Measurements from ENCODE around the gene ABCA4. TPM values are rescaled to one million over a fixed set of nuclear protein-coding genes. Genes with fewer than 3 reads are reported as not detected.

Gene ABCA4
- total RNA-seq, 1 experiment from 2014 or later = not detected

- no peak overlapping the region for H3K4me3 ChIP-seq (ENCODE audit: low read length)
- H3K4me2 ChIP-seq (ENCODE audit: low read depth, low read length, poor library complexity, severe bottlenecking) = no peak overlapping the region
Observed at GRCh38 chr1:94031591-94031990, 89.4 kb downstream of the ABCA4 start.

GRCh38 chr1:94031154-94031553, 89.8 kb downstream of the ABCA4 start:
- H3K4me3 ChIP-seq (ENCODE audit: low read length) = no peak overlapping the region
- no peaks in the 10 kb centered on the region for H3K9me3 ChIP-seq (ENCODE audit: low read length)
- H3K4me1 ChIP-seq (ENCODE audit: low read length) = no peaks in the 10 kb centered on the region
- no peaks in the 10 kb centered on the region for H4K20me1 ChIP-seq (ENCODE audit: insufficient read depth, low read depth, low read length)
- no peaks in the 10 kb centered on the region for H3K27me3 ChIP-seq (ENCODE audit: low read length)
- no peak overlapping the region for H3K4me2 ChIP-seq (ENCODE audit: low read depth, low read length, poor library complexity, severe bottlenecking)
- no peaks in the 10 kb centered on the region for H3K9me2 ChIP-seq (replicated peaks; ENCODE audit: insufficient read depth, low read length)
- H2AFZ ChIP-seq (ENCODE audit: low read length) = no peak overlapping the region
- no peaks in the 10 kb centered on the region for H3K36me3 ChIP-seq (ENCODE audit: insufficient read depth, low read length)
- no peak overlapping the region for H3K27ac ChIP-seq (ENCODE audit: low read length)
- no peaks in the 10 kb centered on the region for H3K79me2 ChIP-seq (ENCODE audit: low read length)
- DNase-seq = no peak
- H3K9ac ChIP-seq (ENCODE audit: low read length) = no peak overlapping the region

More at GRCh38 chr1:94031591-94031990, 89.4 kb downstream of the ABCA4 start:
- Histone ChIP-seq H3K36me3 (ENCODE audit: insufficient read depth, low read length) (no peaks in the 10 kb centered on the region), H3K27ac (ENCODE audit: low read length) (no peak overlapping the region), H3K27me3 (ENCODE audit: low read length) (no peaks in the 10 kb centered on the region), H3K4me1 (ENCODE audit: low read length) (no peaks in the 10 kb centered on the region), H3K9me3 (ENCODE audit: low read length) (no peaks in the 10 kb centered on the region), H2AFZ (ENCODE audit: low read length) (no peak overlapping the region), H3K79me2 (ENCODE audit: low read length) (no peaks in the 10 kb centered on the region), H3K9ac (ENCODE audit: low read length) (no peak overlapping the region), H3K9me2 (replicated peaks; ENCODE audit: insufficient read depth, low read length) (no peaks in the 10 kb centered on the region), H4K20me1 (ENCODE audit: insufficient read depth, low read depth, low read length) (no peaks in the 10 kb centered on the region)
- no peak for DNase-seq

GRCh38 chr1:94029130-94029993, 91.6 kb downstream of the ABCA4 start:
- Histone ChIP-seq H3K4me1 (ENCODE audit: low read length) (no peaks in the 10 kb centered on the region), H3K27me3 (ENCODE audit: low read length) (no peaks in the 10 kb centered on the region), H4K20me1 (ENCODE audit: insufficient read depth, low read depth, low read length) (no peaks in the 10 kb centered on the region), H3K9ac (ENCODE audit: low read length) (no peak overlapping the region), H3K27ac (ENCODE audit: low read length) (no peak overlapping the region), H3K36me3 (ENCODE audit: insufficient read depth, low read length) (no peaks in the 10 kb centered on the region), H3K4me3 (ENCODE audit: low read length) (no peak overlapping the region), H3K79me2 (ENCODE audit: low read length) (no peaks in the 10 kb centered on the region), H3K9me3 (ENCODE audit: low read length) (no peaks in the 10 kb centered on the region), H3K9me2 (replicated peaks; ENCODE audit: insufficient read depth, low read length) (no peaks in the 10 kb centered on the region), H2AFZ (ENCODE audit: low read length) (no peak overlapping the region), H3K4me2 (ENCODE audit: low read depth, low read length, poor library complexity, severe bottlenecking) (no peak overlapping the region)
- DNase-seq = no peak

- DNase-seq = no peak
- Histone ChIP-seq H3K79me2 (ENCODE audit: low read length) (no peaks in the 10 kb centered on the region), H3K4me2 (ENCODE audit: low read depth, low read length, poor library complexity, severe bottlenecking) (no peak overlapping the region), H3K4me3 (ENCODE audit: low read length) (no peak overlapping the region), H3K4me1 (ENCODE audit: low read length) (no peaks in the 10 kb centered on the region), H2AFZ (ENCODE audit: low read length) (no peak overlapping the region), H3K27me3 (ENCODE audit: low read length) (no peaks in the 10 kb centered on the region), H3K27ac (ENCODE audit: low read length) (no peak overlapping the region), H4K20me1 (ENCODE audit: insufficient read depth, low read depth, low read length) (no peaks in the 10 kb centered on the region), H3K9me2 (replicated peaks; ENCODE audit: insufficient read depth, low read length) (no peaks in the 10 kb centered on the region), H3K9ac (ENCODE audit: low read length) (no peak overlapping the region), H3K36me3 (ENCODE audit: insufficient read depth, low read length) (no peaks in the 10 kb centered on the region), H3K9me3 (ENCODE audit: low read length) (no peaks in the 10 kb centered on the region)
Observed at GRCh38 chr1:94027721-94028515, 93.0 kb downstream of the ABCA4 start.

- no peaks in the 10 kb centered on the region for H3K4me1 ChIP-seq (ENCODE audit: low read length)
- H3K4me3 ChIP-seq (ENCODE audit: low read length) = no peak overlapping the region
- no peak for DNase-seq
- H2AFZ ChIP-seq (ENCODE audit: low read length) = no peak overlapping the region
- H3K36me3 ChIP-seq (ENCODE audit: insufficient read depth, low read length) = no peaks in the 10 kb centered on the region
- no peaks in the 10 kb centered on the region for H3K27me3 ChIP-seq (ENCODE audit: low read length)
- no peak overlapping the region for H3K4me2 ChIP-seq (ENCODE audit: low read depth, low read length, poor library complexity, severe bottlenecking)
- no peaks in the 10 kb centered on the region for H3K9me2 ChIP-seq (replicated peaks; ENCODE audit: insufficient read depth, low read length)
- no peak overlapping the region for H3K9ac ChIP-seq (ENCODE audit: low read length)
- H3K9me3 ChIP-seq (ENCODE audit: low read length) = no peaks in the 10 kb centered on the region
- no peak overlapping the region for H3K27ac ChIP-seq (ENCODE audit: low read length)
- no peaks in the 10 kb centered on the region for H3K79me2 ChIP-seq (ENCODE audit: low read length)
- H4K20me1 ChIP-seq (ENCODE audit: insufficient read depth, low read depth, low read length) = no peaks in the 10 kb centered on the region
Observed at GRCh38 chr1:94026619-94027380, 94.1 kb downstream of the ABCA4 start.

- H3K27me3 ChIP-seq (ENCODE audit: low read length) = no peaks in the 10 kb centered on the region
- no peaks in the 10 kb centered on the region for H3K79me2 ChIP-seq (ENCODE audit: low read length)
- H4K20me1 ChIP-seq (ENCODE audit: insufficient read depth, low read depth, low read length) = no peaks in the 10 kb centered on the region
- no peak overlapping the region for H3K27ac ChIP-seq (ENCODE audit: low read length)
- no peaks in the 10 kb centered on the region for H3K9me2 ChIP-seq (replicated peaks; ENCODE audit: insufficient read depth, low read length)
- H3K9me3 ChIP-seq (ENCODE audit: low read length) = no peaks in the 10 kb centered on the region
- H3K4me2 ChIP-seq (ENCODE audit: low read depth, low read length, poor library complexity, severe bottlenecking) = no peak overlapping the region
- no peak overlapping the region for H2AFZ ChIP-seq (ENCODE audit: low read length)
- H3K36me3 ChIP-seq (ENCODE audit: insufficient read depth, low read length) = no peaks in the 10 kb centered on the region
- DNase-seq = peak; percentile 65
- no peak overlapping the region for H3K4me3 ChIP-seq (ENCODE audit: low read length)
- H3K9ac ChIP-seq (ENCODE audit: low read length) = no peak overlapping the region
- H3K4me1 ChIP-seq (ENCODE audit: low read length) = no peaks in the 10 kb centered on the region
Observed at GRCh38 chr1:94025383-94026340, 95.3 kb downstream of the ABCA4 start.

GRCh38 chr1:94024104-94024792, 96.7 kb downstream of the ABCA4 start:
- Histone ChIP-seq H3K9me2 (replicated peaks; ENCODE audit: insufficient read depth, low read length) (no peaks in the 10 kb centered on the region), H3K4me3 (ENCODE audit: low read length) (no peak overlapping the region), H3K36me3 (ENCODE audit: insufficient read depth, low read length) (no peaks in the 10 kb centered on the region), H3K27ac (ENCODE audit: low read length) (no peak overlapping the region), H3K4me2 (ENCODE audit: low read depth, low read length, poor library complexity, severe bottlenecking) (no peak overlapping the region), H3K27me3 (ENCODE audit: low read length) (no peaks in the 10 kb centered on the region), H3K9me3 (ENCODE audit: low read length) (no peaks in the 10 kb centered on the region), H3K9ac (ENCODE audit: low read length) (no peak overlapping the region), H2AFZ (ENCODE audit: low read length) (no peak overlapping the region), H3K4me1 (ENCODE audit: low read length) (no peaks in the 10 kb centered on the region), H3K79me2 (ENCODE audit: low read length) (no peaks in the 10 kb centered on the region), H4K20me1 (ENCODE audit: insufficient read depth, low read depth, low read length) (no peaks in the 10 kb centered on the region)
- no peak for DNase-seq

Data from Karpas-422 (cell line).